ENCODE data around the gene KRTAP5-5. TPM values are rescaled to one million over a fixed set of nuclear protein-coding genes. Genes with fewer than 3 reads are reported as not detected.
"Not testable (repeated sequence)": the region's sequence is repeated elsewhere in the genome, so short reads cannot be mapped to it uniquely, and the experiment has no call there.

The KRTAP5-5 gene
- total RNA-seq, 1 donor from 2014 or later = not detected

DNA sequence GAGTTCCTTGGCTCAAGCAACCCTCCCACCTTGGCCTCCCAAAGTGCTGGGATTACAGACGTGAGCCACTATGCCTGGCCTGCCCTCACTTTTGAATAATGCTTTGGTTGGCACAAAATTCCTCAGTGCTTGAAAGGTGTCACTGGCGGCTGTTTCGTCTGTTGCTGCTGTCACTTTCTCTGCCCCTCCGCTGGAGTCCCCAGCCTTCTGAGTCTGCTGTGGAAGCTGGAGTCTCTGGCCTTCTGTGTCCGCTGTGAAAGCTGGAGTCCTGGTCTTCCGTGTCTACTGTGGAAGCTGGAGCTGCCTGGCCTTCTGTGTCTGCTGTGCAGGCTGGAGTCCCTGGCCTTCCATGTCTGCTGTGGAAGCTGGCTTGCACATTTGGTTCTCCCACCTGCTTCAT lies 39.6 kb upstream of the KRTAP5-5 start:
- ChIA-PET CTCF (no interaction called here), POLR2A (interaction anchor here (0.6 to 0.7 kb wide), 2 partner anchors 31 to 742 kb away, joined by 3 to 5 read pairs; no protein-coding TSS in a partner anchor)
- Mint-ChIP-seq H3K9me3 (no peaks in the 10 kb centered on the region), H3K36me3 (ENCODE audit: low read depth) (no peaks in the 10 kb centered on the region), H3K4me1 (peaks cover 27% of the 10 kb centered on the region), H3K27ac (no peak overlapping the region), H3K27me3 (peaks cover 21% of the 10 kb centered on the region), H3K4me3 (no peak overlapping the region)
- TF ChIP-seq CTCF (IDR thresholded peaks at IDR 0.05) = no peak
- intact Hi-C loops (cut with micrococcal nuclease) = no loop called here
- ATAC-seq (ENCODE audit: low read depth) (no peak), DNase-seq (no peak)

DNA sequence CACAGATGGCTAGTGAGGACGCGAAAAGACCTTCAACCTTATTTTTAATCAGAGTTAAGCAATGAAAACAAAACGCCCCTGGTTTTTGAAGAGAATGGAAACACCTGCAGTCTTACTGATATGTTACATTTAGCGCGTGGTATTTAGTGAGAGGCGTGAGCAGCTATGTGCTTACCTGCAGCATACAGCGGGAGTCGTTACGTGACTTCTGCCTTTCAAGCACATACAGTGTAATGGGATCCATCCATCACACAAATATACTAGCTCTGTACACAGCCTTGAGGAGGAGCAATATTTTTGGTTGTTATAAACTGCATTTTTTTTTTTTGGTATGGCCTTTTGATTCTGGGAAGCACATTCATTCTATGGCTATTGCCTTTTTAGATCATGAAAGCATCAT lies 36.9 kb upstream of the KRTAP5-5 start:
- Mint-ChIP-seq H3K36me3 (ENCODE audit: low read depth) (no peaks in the 10 kb centered on the region), H3K27me3 (peaks cover 38% of the 10 kb centered on the region), H3K4me1 (peaks cover 23% of the 10 kb centered on the region), H3K4me3 (no peak overlapping the region), H3K27ac (no peak overlapping the region), H3K9me3 (no peaks in the 10 kb centered on the region)
- TF ChIP-seq CTCF (IDR thresholded peaks at IDR 0.05) = no peak
- intact Hi-C loops (cut with micrococcal nuclease) = no loop called here
- POLR2A ChIA-PET = no interaction called here
- CTCF ChIA-PET = no interaction called here
- ATAC-seq (ENCODE audit: low read depth) (no peak), DNase-seq (no peak)

- H3K27ac Mint-ChIP-seq; H3K36me3 Mint-ChIP-seq (ENCODE audit: low read depth); intact Hi-C loops (cut with micrococcal nuclease); H3K9me3 Mint-ChIP-seq; ATAC-seq (ENCODE audit: low read depth); H3K4me1 Mint-ChIP-seq; DNase-seq; H3K4me3 Mint-ChIP-seq; POLR2A ChIA-PET: not testable (repeated sequence)
- CTCF ChIA-PET = interaction anchor here (0.8 to 1.0 kb wide), 2 partner anchors 28 to 98 kb away, joined by 3 read pairs; no protein-coding TSS in a partner anchor
- H3K27me3 Mint-ChIP-seq = peaks cover 42% of the 10 kb centered on the region
Observed at GRCh38 chr11:1595994-1596575, 33.5 kb upstream of the KRTAP5-5 start.

- H3K4me3 Mint-ChIP-seq, H3K27ac Mint-ChIP-seq, POLR2A ChIA-PET: not testable (repeated sequence)
Observed at GRCh38 chr11:1596576-1597121, 32.9 kb upstream of the KRTAP5-5 start.

DNA sequence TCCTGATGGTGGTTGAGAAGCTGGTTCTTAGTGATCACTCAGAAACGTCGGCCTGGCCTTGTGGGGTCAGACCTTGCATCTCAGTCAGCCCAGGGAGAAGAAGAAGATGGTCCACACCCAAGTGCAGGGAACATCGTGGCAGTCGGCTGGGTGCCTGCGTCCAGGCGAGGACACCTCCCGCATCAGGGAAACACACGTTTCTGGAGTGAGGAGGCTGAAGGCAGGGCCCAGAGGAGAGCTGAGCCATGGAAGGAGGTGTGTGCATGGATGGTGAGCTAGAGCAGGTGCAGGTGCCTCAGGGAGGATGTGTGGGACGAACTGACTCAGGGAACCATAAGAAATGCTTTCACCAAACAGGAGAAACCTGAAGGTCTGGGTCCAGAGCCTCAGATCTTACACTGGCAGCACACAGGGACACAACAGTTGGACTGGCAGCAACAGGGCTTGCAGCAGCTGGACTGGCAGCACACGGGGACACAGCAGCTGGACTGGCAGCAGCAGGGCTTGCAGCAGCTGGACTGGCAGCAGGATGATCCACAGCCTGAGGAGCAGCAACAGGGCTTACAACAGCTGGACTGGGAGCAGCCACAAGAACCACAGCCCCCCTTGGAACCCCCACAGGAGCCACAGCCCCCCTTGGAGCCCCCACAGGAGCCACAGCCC lies 32.1 kb upstream of the KRTAP5-5 start:
- Mint-ChIP-seq H3K9me3 (no peaks in the 10 kb centered on the region), H3K4me1 (peaks cover 15% of the 10 kb centered on the region), H3K36me3 (ENCODE audit: low read depth) (no peaks in the 10 kb centered on the region), H3K27ac (no peak overlapping the region), H3K27me3 (peaks cover 39% of the 10 kb centered on the region), H3K4me3 (no peak overlapping the region)
- ChIA-PET CTCF (no interaction called here), POLR2A (no interaction called here)
- TF ChIP-seq CTCF (IDR thresholded peaks at IDR 0.05) = no peak
- DNase-seq (no peak), ATAC-seq (ENCODE audit: low read depth) (no peak)
- intact Hi-C loops (cut with micrococcal nuclease) = no loop called here

More at GRCh38 chr11:1596576-1597121, 32.9 kb upstream of the KRTAP5-5 start:
- peaks cover 42% of the 10 kb centered on the region for H3K27me3 Mint-ChIP-seq
- ATAC-seq (ENCODE audit: low read depth); intact Hi-C loops (cut with micrococcal nuclease); H3K9me3 Mint-ChIP-seq; DNase-seq; H3K36me3 Mint-ChIP-seq (ENCODE audit: low read depth): not testable (repeated sequence)
- H3K4me1 Mint-ChIP-seq = peaks cover 11% of the 10 kb centered on the region
- CTCF ChIA-PET = interaction anchor here (0.8 kb wide), 1 partner anchor 27 kb away, joined by 3 read pairs; no protein-coding TSS in a partner anchor

GRCh38 chr11:1597994-1598380 lies 31.6 kb upstream of the KRTAP5-5 start, which contains the start of gene KRTAP5-2:
TSS of gene KRTAP5-2 (minus strand) at chr11:1598294. CDS start at chr11:1598250, 44 bp downstream.
- Mint-ChIP-seq H3K27me3 (peaks cover 37% of the 10 kb centered on the region), H3K36me3 (ENCODE audit: low read depth) (no peaks in the 10 kb centered on the region), H3K27ac (no peak within 1 kb of the TSS), H3K9me3 (no peaks in the 10 kb centered on the region), H3K4me1 (peaks cover 15% of the 10 kb centered on the region), H3K4me3 (no peak within 1 kb of the TSS)
- ChIA-PET CTCF (no interaction called here), POLR2A (no interaction called here)
- intact Hi-C loops (cut with micrococcal nuclease) = no loop called here
- no peak for TF ChIP-seq CTCF (IDR thresholded peaks at IDR 0.05)
- ATAC-seq (ENCODE audit: low read depth) (no peak), DNase-seq (no peak)

GRCh38 chr11:1598406-1598805 lies 31.2 kb upstream of the KRTAP5-5 start:
- ATAC-seq (ENCODE audit: low read depth); CTCF ChIA-PET; H3K36me3 Mint-ChIP-seq (ENCODE audit: low read depth); H3K9me3 Mint-ChIP-seq; H3K4me3 Mint-ChIP-seq; intact Hi-C loops (cut with micrococcal nuclease); H3K27ac Mint-ChIP-seq; DNase-seq; POLR2A ChIA-PET: not testable (repeated sequence)
- Mint-ChIP-seq H3K4me1 (peaks cover 15% of the 10 kb centered on the region), H3K27me3 (peaks cover 36% of the 10 kb centered on the region)

All from activated B cell treated with CpG ODN at 0.5 μM for 24 hours (primary cell).